Measurements from ENCODE around the gene HSH2D.

The HSH2D gene

DNA sequence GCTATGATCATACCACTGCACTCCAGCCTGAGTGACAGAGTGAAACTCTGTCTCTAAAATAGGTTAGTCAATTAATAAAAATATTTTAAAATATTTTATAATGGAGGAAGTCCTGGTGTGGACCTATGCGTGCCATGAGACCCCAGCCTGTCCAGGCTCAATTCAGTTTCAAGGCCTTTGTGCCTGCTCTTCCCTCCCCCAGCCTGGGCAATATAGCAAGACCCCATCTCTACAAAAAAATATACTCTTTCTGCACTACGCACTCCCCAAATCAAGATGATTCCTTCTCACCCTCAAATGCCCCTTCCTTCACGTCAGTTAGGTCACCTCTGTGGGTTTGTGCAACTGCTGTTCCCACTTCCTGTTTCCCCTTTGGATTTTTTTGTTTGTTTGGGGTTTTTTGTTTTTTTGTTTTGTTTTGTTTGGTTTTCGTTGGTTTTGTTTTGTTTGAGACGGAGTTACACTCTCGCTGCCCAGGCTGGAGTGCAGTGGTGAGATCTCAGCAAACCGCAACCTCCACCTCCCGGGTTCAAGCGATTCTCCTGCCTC is 1.4 kb upstream of the HSH2D start:
- no peaks in the 10 kb centered on the region for H3K9me3 ChIP-seq (ENCODE audit: severe bottlenecking)
- H3K4me3 ChIP-seq (ENCODE audit: severe bottlenecking) = no peak overlapping the region
- peaks cover 9% of the 10 kb centered on the region for H3K4me1 ChIP-seq (ENCODE audit: insufficient read depth, poor library complexity, severe bottlenecking)
- H3K27ac ChIP-seq (ENCODE audit: poor library complexity, severe bottlenecking) = no peak overlapping the region
- DNase-seq (ENCODE audit: low spot score) (no peak), ATAC-seq (ENCODE audit: low read depth) (no peak)
- H3K36me3 ChIP-seq (ENCODE audit: low read depth) = no peaks in the 10 kb centered on the region
- no peaks in the 10 kb centered on the region for H3K27me3 ChIP-seq (ENCODE audit: insufficient read depth, poor library complexity, severe bottlenecking)
- TF ChIP-seq, protein P1, sequence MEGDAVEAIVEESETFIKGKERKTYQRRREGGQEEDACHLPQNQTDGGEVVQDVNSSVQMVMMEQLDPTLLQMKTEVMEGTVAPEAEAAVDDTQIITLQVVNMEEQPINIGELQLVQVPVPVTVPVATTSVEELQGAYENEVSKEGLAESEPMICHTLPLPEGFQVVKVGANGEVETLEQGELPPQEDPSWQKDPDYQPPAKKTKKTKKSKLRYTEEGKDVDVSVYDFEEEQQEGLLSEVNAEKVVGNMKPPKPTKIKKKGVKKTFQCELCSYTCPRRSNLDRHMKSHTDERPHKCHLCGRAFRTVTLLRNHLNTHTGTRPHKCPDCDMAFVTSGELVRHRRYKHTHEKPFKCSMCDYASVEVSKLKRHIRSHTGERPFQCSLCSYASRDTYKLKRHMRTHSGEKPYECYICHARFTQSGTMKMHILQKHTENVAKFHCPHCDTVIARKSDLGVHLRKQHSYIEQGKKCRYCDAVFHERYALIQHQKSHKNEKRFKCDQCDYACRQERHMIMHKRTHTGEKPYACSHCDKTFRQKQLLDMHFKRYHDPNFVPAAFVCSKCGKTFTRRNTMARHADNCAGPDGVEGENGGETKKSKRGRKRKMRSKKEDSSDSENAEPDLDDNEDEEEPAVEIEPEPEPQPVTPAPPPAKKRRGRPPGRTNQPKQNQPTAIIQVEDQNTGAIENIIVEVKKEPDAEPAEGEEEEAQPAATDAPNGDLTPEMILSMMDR (IDR thresholded peaks at IDR 0.05; ENCODE audit: poor library complexity, severe bottlenecking) = no peak

DNA sequence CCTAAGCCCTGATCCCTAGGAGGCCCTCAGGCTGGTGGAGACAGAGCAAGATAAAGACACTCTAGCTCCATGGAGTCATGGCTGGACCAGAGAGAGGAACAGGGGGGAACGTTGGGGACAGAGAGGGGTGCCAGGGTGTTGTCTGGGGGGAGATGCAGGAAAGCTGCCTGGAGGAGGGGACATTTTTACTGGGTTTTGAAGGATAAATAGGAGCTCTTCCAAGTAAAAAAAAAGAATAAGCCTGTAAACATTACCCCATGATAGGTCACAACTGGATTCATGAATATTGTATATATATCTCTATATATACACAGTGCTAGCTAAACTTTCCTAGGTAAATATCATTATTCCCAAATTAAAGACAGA is 714 bp downstream of the HSH2D start:
- Histone ChIP-seq H3K27ac (ENCODE audit: poor library complexity, severe bottlenecking) (peak overlapping the region; percentile 22), H3K9me3 (ENCODE audit: severe bottlenecking) (no peaks in the 10 kb centered on the region), H3K4me1 (ENCODE audit: insufficient read depth, poor library complexity, severe bottlenecking) (peaks cover 9% of the 10 kb centered on the region), H3K4me3 (ENCODE audit: severe bottlenecking) (no peak overlapping the region), H3K27me3 (ENCODE audit: insufficient read depth, poor library complexity, severe bottlenecking) (no peaks in the 10 kb centered on the region), H3K36me3 (ENCODE audit: low read depth) (no peaks in the 10 kb centered on the region)
- ATAC-seq (ENCODE audit: low read depth) = no peak
- no peak for DNase-seq (ENCODE audit: low spot score)
- TF ChIP-seq, protein P1 (IDR thresholded peaks at IDR 0.05; ENCODE audit: poor library complexity, severe bottlenecking) = no peak

DNA sequence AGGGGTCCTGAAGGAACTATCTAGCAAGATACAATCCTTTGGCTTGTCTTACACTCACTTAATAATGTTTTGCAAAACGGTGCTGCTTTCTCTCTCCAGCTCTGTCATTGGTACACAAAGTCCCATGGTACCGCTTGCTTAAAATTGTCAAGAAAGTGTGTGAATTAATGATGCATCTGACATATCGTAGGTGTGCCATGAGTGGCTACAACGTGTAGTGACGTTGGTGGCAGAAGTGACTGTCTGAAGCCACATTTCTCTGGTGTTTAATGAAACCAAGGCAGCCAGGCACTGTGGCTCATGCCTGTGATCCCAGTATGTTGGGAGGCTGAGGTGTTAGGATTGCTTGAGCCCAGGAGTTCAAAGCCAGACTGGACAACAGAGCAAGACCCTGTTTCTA is 2.6 kb downstream of the HSH2D start:
- H3K27me3 ChIP-seq (ENCODE audit: insufficient read depth, poor library complexity, severe bottlenecking) = no peaks in the 10 kb centered on the region
- DNase-seq (ENCODE audit: low spot score) = no peak
- H3K9me3 ChIP-seq (ENCODE audit: severe bottlenecking) = no peaks in the 10 kb centered on the region
- H3K4me1 ChIP-seq (ENCODE audit: insufficient read depth, poor library complexity, severe bottlenecking) = peaks cover 9% of the 10 kb centered on the region
- TF ChIP-seq, protein P1 (IDR thresholded peaks at IDR 0.05; ENCODE audit: poor library complexity, severe bottlenecking) = no peak
- H3K27ac ChIP-seq (ENCODE audit: poor library complexity, severe bottlenecking) = no peak overlapping the region
- H3K36me3 ChIP-seq (ENCODE audit: low read depth) = no peaks in the 10 kb centered on the region
- ATAC-seq (ENCODE audit: low read depth) = no peak
- H3K4me3 ChIP-seq (ENCODE audit: severe bottlenecking) = no peak overlapping the region

DNA sequence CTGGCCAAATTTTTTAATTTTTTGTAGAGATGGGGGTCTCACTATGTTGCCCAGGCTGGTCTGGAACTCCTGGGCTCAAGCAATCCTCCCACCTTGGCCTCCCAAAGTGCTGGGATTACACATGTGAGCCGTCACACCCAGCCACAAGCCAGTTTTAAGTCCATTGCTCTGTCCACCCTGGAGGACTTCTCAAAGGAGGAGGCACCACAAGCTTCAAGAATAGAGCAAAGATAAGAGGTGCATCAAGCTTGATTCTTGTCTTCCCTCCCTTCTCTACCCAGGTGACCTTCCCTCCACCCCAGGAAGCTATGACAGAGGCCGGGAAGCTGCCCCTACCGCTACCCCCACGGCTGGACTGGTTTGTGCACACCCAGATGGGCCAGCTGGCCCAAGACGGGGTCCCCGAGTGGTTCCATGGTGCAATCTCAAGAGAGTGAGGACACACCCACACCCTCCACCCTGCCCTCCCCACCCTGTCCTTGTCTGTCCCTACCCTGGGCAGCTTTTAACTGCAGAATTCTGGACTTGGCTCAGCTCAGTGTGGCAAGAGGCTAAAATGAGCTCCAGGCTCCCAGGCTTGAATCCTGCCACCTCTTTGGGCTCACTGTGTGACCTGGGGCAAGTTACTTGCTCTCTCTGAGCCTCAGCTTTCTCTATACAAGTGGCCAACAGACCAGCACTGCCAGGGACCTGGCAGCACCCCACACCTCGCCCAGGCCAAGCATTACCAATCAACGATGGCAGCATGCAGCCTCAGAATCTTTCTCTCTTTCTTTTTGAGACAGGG is 5.2 kb downstream of the HSH2D start:
- H3K27me3 ChIP-seq (ENCODE audit: insufficient read depth, poor library complexity, severe bottlenecking) = no peaks in the 10 kb centered on the region
- H3K4me3 ChIP-seq (ENCODE audit: severe bottlenecking) = no peak overlapping the region
- no peak for DNase-seq (ENCODE audit: low spot score)
- peaks cover 6% of the 10 kb centered on the region for H3K4me1 ChIP-seq (ENCODE audit: insufficient read depth, poor library complexity, severe bottlenecking)
- no peak for ATAC-seq (ENCODE audit: low read depth)
- no peaks in the 10 kb centered on the region for H3K9me3 ChIP-seq (ENCODE audit: severe bottlenecking)
- no peak overlapping the region for H3K27ac ChIP-seq (ENCODE audit: poor library complexity, severe bottlenecking)
- TF ChIP-seq, protein P1 (IDR thresholded peaks at IDR 0.05; ENCODE audit: poor library complexity, severe bottlenecking) = no peak
- H3K36me3 ChIP-seq (ENCODE audit: low read depth) = no peaks in the 10 kb centered on the region
